Stimulated activated CD8-positive, alpha-beta memory T cell treated with anti-CD3 and anti-CD28 coated beads, Interleukin-7, amount 100 ng/mL, for 1 hour (primary cell): ENCODE results near the gene SHISA9.

Experiments used
- DNase-seq, 2 donors: peaks; one replicate each; pipeline ENCODE4 v3.0.0-alpha.2; 2020; ENCODE audit warnings: low read depth in 2 of 2

The SHISA9 gene

DNA sequence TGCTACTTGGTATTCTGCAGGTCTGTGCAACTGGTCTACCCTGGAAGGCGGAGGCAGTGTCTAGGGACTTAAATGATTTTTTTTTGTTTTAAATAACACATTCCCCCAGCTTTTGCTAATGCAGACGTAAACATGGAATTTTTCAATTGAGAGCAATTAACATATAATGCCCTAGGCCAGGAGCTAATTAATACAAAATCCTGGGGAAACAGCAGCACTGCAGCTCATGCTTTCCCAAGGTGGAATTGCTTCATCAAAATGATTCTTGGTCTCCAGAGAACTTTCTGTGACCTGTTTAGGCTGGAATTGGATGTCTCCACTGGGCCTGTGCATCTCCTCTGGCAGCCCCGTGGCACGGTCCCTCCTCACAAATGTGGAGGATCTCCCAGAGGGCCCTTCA lies 50.6 kb downstream of the SHISA9 start:
- no peak for DNase-seq

DNA sequence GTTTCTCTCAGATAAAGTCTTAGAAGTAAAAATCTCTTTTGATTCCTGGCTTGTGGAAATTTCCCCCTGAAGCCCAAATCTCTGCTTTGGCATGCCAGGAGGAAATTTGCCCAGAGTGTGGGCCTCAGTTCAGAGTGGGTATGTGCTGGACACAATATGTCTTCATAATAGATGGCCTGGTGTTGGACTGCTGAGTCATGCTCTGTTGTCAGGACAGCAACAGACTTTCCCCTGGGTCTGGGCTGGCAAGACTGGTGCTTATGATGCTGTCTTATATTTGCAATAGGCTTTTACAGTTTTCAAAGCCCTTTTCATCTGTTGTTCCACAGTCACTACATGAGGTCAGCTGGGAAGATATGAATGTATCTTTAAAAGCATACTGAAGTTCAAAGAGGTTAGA lies 57.0 kb downstream of the SHISA9 start:
- DNase-seq: no peak

DNA sequence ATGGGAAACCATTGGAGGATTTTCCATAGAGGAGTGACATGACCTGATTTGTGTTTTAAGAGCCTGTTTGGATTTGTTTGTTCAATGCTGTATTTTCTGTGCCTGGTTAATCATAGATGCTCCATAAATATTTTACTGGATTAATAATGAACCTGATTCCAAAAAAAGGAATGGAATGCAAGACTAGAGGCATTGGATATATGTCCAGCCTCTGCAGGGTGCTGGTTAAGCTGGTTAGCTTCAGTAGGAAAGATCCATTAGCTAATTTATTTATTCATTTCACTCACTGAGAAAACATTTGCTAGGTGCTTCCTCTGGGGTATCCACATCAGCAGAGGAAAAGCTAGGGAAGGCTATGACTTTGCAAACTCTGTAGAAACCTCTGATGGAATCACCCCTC lies 57.7 kb downstream of the SHISA9 start:
- no peak for DNase-seq

DNA sequence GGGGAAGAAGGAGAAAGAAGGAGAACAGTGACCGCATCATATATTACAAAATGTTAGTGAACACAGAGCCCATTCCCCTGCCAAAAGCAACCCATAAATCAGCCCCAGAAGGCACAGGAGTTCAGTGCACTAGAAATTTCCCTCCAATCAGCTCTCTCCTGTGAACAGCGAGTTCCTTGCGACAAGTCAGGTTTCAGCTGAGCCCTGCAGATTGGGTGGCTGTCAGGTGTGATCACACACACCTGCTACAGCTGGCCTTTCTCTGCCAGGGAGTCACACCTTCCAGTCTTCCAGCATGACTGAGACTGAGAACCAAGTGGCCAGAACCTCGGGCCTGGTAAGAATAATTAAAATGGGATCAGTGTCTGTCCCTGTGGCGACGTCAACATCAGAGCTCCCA lies 60.2 kb downstream of the SHISA9 start:
- no peak for DNase-seq

DNA sequence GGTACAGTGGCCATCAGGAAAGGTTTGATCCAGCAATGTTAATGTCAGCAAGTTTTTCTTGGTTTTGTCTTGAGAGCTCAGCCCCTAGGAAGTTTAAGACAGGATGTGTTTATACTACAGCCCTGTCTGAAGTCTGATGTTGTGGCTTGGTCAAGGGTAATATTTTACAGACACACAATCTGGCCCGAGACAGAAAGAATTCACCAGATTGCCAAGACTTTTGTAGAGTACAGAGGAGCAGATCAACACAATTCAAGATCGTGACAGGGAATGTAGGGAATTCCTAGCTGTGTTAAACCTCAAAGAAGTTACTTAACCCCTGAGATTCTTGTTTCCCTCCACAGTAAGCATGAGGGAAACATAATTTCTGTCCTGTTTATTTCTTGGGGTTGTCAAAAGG lies 63.1 kb downstream of the SHISA9 start:
- DNase-seq: no peak

DNA sequence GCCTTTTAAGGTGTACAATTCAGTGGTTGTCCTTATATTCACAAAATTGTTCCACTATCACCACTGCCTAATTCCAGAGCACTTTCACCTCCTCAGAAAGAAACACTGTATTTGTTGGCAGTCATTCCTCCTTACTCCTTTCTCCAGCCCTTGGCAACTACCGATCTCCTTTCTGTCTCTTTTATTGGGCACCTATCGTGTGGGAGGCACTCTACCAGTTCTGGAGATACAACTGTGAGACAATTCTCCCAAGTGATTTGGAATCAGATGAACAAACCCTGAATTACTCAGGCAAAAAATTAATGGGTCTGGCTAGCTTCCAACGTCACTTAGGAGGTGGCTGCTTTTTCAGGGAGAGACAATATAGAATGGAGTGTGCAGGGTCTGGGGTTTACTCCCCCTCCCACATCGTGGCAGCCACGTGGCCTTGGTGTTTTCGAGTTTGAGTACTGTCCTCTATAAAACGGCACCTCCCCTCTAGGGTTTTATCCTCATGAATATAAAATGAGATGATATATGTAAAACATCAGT lies 63.9 kb downstream of the SHISA9 start:
- DNase-seq: no peak

DNA sequence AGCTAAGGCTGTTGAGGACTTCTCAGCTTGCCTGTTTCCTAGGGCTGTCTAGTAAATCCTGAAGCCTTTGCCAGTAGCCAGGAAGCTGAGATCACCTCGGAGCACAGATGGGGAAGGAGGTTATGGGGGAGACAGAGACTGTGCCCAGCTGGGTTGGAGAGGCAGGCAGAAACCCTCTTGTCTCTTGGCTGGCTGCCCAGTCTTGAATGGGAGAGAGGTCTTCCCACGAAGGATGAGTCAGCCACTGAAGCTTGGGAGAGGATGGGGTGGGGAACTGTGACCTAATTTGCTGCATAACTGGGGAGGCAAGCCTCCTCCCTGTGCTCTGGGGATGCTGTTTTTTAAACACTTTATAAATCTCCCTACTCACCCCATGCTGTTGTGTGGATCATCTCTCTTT lies 69.8 kb downstream of the SHISA9 start:
- DNase-seq: no peak

DNA sequence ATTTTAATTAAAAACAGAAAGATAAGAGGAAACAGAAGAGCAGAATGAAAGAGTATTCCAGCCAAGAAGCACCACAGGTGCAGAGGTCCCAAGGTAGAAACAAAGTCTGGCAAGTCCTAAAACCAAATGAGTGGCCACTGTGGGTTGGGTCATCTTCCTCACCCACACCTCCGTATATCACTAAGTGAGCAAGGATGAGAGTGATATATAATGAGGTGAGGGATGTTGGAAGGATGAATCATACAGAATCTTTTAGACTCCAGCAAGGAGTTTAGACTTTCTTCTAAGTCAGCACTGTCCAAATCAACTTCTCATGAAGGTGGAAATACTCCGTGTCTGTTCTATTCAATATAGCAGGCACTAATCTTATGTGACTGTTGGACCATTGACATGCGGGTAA lies 70.8 kb downstream of the SHISA9 start:
- DNase-seq: no peak

DNA sequence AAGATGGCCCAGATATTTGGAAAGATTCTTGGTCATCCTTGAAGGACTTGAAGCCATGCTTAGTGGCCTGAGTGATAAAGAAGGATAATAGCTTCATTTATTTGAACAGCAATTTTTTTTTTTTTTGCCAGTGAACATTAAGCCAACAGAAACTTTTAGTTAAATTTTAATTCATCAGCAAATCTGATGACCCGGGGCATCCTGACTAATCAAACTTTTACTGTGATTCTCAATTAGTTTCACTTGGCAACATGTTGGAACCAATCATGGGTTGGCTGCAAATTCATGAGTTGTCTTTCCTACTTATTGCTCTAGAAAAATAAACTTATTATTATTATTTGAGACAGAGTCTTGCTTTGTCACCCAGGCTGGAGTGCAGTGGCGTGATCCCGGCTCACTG lies 74.4 kb downstream of the SHISA9 start:
- DNase-seq: no peak

DNA sequence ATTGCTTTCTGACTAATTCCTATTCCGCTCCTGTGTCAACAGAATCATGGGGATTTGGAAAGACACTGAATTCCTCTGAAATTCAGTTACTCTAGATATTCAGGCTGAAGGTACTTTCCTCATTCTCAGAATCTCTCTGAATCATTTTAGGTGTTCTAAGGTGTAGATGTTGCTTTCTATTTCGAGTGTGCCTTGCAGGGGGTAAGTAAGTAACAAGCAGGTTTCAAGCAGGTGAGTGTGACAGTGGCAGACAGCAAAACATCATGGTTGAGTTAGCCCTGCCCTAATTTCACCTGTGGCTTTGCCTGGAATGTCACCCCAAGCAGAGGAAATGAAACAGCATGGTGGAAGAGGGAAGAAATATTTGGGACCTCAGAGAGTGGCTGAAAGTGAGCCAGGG lies 75.1 kb downstream of the SHISA9 start:
- DNase-seq: no peak

DNA sequence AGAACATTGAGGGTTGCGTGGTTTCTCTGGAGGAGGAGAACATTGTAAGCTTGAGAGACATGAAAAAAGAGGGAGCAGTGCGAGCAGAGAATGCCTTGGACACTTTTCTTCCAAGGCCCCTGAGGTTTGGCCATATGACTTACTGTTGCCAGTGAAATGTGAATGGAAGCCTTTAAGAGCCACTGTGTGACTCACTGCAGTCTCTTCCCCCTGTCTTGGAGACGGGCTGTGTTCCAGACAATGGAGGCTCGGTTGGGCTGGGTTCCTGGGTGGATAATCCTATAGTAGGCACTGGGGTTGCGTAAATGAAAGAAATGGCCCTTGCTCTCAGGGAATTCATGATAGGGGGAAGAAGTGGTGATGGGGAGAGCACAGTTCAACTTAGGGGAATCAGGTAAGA lies 75.5 kb downstream of the SHISA9 start:
- DNase-seq: no peak

DNA sequence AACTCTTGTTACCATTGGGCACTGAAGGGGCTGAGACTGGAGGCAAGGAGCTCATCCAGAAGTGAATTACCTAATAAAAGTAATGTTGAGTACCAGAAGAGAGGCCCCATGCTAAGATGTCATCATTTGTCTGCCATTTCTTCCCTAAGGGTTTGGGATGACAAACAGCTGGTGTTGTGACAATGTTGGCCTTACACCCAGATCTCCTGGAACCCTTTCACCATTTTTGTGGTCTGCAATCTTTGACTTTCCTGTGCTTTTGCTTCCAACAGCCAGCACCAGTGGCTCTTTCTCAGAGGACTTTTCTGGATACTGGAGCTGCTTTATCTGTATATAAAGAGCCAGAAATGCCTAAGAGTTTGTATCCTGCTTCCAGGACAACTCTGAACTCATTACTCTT lies 84.1 kb downstream of the SHISA9 start:
- DNase-seq: no peak

DNA sequence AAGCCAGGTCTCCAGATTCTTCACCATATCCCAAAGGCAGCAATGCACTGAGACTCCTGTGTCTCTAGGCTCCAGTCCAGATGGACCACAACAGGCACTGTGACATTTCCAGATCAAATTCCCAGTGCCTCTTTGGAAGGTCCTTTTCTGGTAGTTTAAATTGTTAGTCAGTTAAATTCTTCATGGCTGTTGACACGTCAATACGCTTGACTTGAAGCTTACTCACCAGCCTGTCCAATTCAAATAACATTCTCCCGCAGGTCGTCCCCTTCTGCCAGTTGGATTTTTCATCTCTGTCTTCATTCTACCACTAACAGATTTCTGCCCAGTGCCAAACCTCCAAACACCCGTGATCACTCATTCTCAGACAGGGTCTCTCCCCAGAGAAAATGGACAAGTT lies 86.7 kb downstream of the SHISA9 start:
- DNase-seq: no peak

DNA sequence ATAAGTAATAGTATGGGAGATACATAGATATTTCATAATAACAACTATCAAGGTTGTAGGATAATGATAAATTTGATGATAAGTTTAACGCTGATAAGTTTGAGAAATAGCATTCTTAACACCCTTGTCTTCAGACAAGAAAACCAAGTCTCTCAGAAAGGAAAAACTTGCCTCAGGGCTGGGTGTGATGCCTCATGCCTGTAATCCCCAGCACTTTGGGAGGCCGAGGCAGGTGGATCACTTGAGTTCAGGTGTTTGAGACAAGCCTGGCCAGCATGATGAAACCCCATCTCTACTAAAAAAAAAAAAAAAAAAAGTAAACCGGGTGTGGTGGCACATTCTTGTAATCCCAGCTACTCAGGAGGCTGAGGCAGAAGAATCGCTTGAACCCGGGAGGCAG lies 90.7 kb downstream of the SHISA9 start:
- DNase-seq: no peak

DNA sequence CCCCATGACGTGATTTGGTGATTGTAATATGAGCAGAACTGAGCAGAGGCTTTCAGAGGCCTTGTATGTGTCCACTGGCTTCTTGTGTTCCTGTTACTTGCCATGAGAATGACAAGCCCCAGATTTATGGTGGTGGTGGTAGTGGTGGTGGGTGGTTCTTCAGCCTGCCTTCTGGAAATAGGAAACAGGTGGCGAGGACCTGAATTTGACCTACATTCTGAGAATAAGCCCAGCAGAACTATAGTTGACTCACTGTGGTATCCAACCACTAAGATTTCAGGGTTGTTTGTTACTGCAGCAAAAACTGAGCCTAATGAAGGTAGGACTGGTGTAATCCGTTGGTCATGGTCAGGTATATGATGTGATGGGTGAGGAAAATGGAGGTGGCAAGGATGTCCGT lies 93.0 kb downstream of the SHISA9 start:
- no peak for DNase-seq

DNA sequence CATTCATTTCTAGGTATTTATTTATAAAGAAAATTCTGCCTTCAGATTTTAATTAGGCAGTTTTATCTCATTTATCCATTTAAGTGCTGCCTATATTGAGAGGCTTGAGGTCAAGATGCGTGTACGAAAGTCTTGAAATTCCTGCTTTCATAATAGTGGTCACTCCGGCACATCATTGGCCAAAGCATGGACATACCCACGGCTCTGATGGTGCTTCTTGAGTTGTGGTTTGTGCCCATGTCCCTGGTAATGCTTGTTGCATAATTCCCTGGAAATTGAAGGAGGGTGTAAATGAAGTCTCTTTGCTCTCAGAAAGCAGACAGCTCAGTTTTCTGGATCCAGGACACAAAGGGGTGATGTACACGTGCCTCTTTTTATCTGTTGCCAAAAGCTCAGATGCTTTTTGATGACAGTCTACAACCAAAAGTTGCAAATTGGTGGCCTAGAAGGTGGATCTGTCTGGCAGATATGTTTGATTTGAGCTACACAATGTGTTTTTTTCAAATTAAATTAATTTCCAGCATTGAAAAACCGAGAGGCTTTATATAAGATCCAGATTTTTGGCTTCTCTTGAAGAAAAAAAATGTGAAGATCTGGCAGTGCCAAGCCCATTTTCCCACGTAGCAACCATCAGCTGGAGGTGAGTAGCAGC lies 94.4 kb downstream of the SHISA9 start:
- no peak for DNase-seq

DNA sequence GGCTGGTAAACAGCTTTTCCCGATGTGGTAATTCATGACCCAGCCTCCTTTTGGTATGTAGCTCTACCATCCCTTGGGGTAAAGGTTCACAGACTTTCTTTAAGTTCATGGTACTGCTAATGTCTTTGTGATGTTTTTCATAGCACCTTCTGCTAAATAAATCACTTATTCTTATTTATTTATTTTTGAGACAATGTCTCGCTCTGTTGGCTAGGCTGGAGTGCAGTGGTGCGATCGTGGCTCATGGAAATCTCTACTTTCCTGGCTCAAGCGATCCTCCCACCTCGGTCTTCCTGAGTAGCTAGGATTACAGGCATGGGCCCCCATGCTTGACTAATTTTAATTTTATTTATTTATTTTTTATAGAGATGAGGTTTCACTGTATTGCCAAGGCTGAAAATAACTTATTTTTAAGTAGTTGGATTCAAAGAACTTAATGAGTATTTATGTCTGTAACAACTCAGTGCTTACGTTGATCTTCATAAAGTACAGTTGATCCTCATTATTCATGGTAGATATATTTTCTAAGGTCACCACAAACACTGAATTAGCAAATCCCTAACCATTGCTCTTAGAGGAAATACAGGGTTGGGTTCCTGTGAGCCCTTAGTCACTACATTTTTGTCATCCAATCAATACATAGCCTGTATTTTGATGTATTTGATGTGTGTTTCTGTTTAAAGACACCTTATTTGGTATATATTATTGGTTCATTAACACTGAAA lies 97.1 kb downstream of the SHISA9 start:
- no peak for DNase-seq

DNA sequence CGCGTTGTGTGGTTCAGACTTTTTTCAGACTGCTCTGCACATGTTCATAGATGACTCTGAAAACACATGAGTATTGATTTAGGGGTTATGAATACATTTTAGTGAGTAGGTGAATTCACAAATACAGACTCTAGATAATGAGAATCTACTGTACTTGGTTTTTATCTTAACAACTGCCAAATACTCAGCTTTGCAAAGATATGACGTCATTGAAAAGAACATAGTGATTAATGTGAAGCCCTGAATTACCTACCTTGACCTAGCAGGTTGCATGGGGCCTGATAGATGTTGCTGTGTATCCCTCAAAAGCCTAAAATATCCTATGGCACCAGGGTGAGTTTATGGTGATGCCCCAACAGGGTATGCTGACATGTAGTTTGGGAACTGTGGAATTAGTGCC lies 98.0 kb downstream of the SHISA9 start:
- DNase-seq: no peak

DNA sequence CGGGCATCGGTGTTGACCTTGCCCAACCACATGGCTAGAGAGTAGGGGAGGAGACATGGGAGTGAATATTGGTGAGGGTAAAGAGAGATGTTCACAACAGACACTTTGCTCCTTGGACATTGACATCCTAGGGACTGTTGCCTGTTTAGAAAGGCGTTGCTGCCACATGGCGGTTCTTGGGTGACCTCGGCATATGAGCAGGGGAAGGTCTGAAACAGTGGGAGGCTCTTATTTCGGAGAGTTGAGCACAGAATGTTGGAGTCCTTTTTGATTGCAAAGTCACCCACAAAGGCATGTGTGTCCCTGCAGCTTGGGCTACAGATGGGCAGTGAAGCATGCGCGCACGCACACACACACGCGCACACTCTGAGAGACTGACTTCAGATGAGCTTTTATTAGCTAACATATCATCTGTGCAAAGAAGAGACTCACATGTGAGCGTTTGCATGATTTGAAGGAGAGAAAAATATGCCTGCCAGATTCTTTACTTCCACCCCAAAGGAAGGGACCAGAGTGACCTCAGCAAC lies 104.4 kb downstream of the SHISA9 start:
- DNase-seq: no peak

DNA sequence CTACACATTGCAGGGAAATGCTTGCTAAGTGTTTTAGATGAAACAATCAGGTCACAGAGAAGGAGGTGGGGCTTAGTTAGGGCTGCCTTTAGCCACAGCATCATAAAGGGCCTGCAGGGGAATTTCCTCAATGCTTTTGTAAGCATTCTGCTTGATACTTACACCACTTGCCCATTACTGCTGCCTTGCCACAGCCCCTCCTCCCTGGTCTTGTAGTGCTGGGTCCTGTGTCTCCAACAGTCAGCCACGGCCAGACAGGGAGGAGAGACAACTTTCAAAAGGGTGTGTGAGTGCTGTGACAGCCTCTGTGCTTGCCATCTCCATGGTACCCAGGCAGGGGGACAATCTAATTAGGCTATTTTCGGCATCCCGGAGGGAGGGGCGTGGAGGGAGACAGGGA lies 111.2 kb downstream of the SHISA9 start:
- no peak for DNase-seq

DNA sequence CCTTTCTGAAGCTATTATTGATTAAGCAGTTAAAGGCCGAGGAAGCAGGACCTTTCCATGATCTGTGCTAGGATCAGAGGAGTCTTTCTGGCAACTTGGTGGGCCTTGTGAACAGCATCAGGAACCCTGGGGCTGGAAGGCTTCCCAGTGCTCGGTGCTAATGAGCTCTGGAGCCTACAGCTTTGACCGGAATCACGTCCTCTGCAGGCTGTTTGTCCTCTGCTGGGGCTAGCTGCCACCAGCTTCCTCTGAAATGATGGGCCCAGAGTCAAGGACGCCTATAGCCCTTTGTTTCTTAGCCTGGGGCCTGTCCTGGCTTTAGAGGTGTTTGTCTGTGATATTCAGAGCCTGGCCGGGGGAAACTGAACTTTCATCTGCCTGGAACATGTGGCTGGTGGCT lies 111.6 kb downstream of the SHISA9 start:
- no peak for DNase-seq

DNA sequence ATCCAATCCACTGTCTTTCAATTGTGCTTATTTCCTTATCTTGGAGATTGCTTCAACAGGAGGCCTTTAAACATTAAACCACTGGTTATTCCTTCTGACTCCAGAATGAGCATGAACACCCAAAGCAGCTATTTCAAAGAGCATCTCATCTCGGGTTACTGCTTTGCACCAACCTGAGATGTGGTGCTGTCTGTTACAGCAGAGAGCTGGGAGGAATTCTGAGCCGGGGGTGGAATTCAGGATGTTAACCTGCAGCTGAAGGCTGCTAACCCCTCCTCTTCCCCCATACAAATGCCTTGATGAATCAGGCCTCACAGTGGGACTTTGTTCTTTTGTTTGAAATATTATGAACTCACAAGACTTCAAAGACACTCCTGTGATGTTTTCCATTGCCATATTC lies 113.1 kb downstream of the SHISA9 start:
- DNase-seq: no peak

DNA sequence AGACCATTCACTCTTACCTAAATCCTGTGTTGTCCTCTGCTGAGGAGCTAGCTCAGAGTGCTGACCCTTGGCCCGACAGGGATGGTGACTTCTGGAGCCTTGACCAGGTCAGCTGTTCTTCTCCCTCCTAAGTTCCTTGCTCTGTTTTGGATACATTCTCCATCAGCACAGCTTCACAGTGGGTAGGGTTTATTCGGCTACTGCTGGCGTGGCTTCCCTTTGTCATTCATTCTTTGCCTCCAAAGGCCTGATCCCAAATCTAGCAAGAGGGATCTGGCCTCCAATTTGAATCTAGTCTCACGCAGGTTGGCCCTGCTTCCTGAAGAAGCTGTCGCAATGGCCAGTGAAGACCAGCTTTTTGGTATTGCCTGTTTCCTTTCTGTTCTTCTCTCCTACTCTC lies 116.6 kb downstream of the SHISA9 start:
- DNase-seq: no peak
